Naive B cell (primary cell): ENCODE data around the gene MEPE. TPM values are rescaled to one million over a fixed set of nuclear protein-coding genes. Genes with fewer than 3 reads are reported as not detected.

Experiments
- ATAC-seq, 2 donors: fragments of 150-1000 bp; cut with Tn5 transposase; 2 replicates each; pipeline ENCODE4 v1.10.0; 2021; ENCODE audit warnings: low read depth in 2 of 2, mild to moderate bottlenecking in 2 of 2, moderate library complexity in 2 of 2
- DNase-seq: peaks from one replicate; pipeline ENCODE4 v3.0.0; 2022
- H3K27ac Mint-ChIP-seq, 6 donors: one replicate each; pipeline ENCODE4 v1.8.0; 2020 to 2022; ENCODE audit warnings: mild to moderate bottlenecking in 6 of 6, mixed read lengths in 6 of 6, moderate library complexity in 5 of 6, inconsistent platforms in 2 of 6
- H3K27me3 Mint-ChIP-seq, 3 donors: one replicate each; pipeline ENCODE4 v1.8.0; 2021 to 2022; ENCODE audit warnings: mixed read lengths in 3 of 3, mild to moderate bottlenecking in 1 of 3
- H3K36me3 Mint-ChIP-seq, 2 donors: one replicate each; pipeline ENCODE4 v1.8.0; 2020 to 2022; ENCODE audit warnings: mixed read lengths in 2 of 2, inconsistent platforms in 1 of 2, mild to moderate bottlenecking in 1 of 2
- H3K4me1 Mint-ChIP-seq, 3 donors: one replicate each; pipeline ENCODE4 v1.8.0; 2020 to 2022; ENCODE audit warnings: mixed read lengths in 3 of 3, inconsistent platforms in 1 of 3, mild to moderate bottlenecking in 1 of 3, moderate library complexity in 1 of 3
- H3K4me3 Mint-ChIP-seq, 8 donors: one replicate each; pipeline ENCODE4 v1.8.0; 2020 to 2022; ENCODE audit warnings: mild to moderate bottlenecking in 8 of 8, mixed read lengths in 8 of 8, moderate library complexity in 8 of 8, inconsistent platforms in 2 of 8
- H3K9me3 Mint-ChIP-seq, 7 donors: one replicate each; pipeline ENCODE4 v1.8.0; 2020 to 2022; ENCODE audit warnings: mixed read lengths in 7 of 7, mild to moderate bottlenecking in 5 of 7, inconsistent platforms in 2 of 7, moderate library complexity in 1 of 7
- polyA plus RNA-seq, 6 donors: library from polyadenylated mRNA; unstranded; fragments of 300-500 nt; fragmentation: Illumina TruSeq; gene quantifications; one replicate each; pipeline ENCODE4 v1.2.3, GENCODE V29; 2021; ENCODE audit warnings: low read depth in 6 of 6

Gene MEPE
- polyA plus RNA-seq, 6 donors from 2014 or later: not detected

- no peak for DNase-seq
- Mint-ChIP-seq H3K27me3 (peaks cover 4 to 26% (median 12%) of the 10 kb centered on the region in 3 donors), H3K27ac (no peak overlapping the region), H3K4me3 (no peak overlapping the region), H3K9me3 (peaks cover 0 to 5% (median 1%) of the 10 kb centered on the region in 7 donors), H3K36me3 (no peaks in the 10 kb centered on the region), H3K4me1 (no peaks in the 10 kb centered on the region)
- no peak for ATAC-seq
Measured at GRCh38 chr4:87823200-87823599, 9.6 kb upstream of the MEPE start.

DNA sequence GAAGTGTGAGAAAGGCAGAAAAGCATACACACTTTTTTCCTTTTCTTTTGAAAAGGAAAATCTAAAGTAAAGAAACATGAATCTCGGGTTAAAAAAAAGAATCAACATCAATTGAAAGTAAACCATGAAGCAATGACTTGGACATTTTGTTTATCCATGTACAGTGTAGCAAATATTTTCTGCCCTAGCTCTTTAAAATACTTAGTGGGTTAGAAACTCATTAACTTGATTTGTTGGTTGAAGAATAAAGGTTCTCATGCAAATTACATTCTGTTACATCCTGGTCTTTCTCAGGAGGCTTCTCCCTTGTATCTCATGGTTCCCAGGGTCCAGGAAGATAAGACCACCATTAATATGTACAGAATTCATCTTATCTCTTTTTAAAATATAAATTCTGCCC is 9.0 kb upstream of the MEPE start:
- Mint-ChIP-seq H3K27ac (no peak overlapping the region), H3K36me3 (no peaks in the 10 kb centered on the region), H3K4me3 (no peak overlapping the region), H3K4me1 (no peaks in the 10 kb centered on the region), H3K9me3 (peaks cover 0 to 5% (median 1%) of the 10 kb centered on the region in 7 donors), H3K27me3 (peaks cover 4 to 26% (median 12%) of the 10 kb centered on the region in 3 donors)
- no peak for DNase-seq
- ATAC-seq: no peak

GRCh38 chr4:87824352-87824751 is 8.4 kb upstream of the MEPE start:
- Mint-ChIP-seq H3K27ac (no peak overlapping the region), H3K36me3 (no peaks in the 10 kb centered on the region), H3K27me3 (peaks cover 4 to 26% (median 8%) of the 10 kb centered on the region in 3 donors), H3K9me3 (peaks cover 0 to 5% (median 1%) of the 10 kb centered on the region in 7 donors), H3K4me3 (no peak overlapping the region), H3K4me1 (no peaks in the 10 kb centered on the region)
- no peak for DNase-seq
- ATAC-seq: no peak

GRCh38 chr4:87834401-87834800 is 1.6 kb downstream of the MEPE start:
- no peaks in the 10 kb centered on the region for H3K27me3 Mint-ChIP-seq
- ATAC-seq: no peak
- no peak overlapping the region for H3K4me3 Mint-ChIP-seq
- H3K4me1 Mint-ChIP-seq: no peaks in the 10 kb centered on the region
- peaks cover 0 to 3% (median 0%) of the 10 kb centered on the region in 7 donors for H3K9me3 Mint-ChIP-seq
- H3K36me3 Mint-ChIP-seq: no peaks in the 10 kb centered on the region
- H3K27ac Mint-ChIP-seq: no peak overlapping the region
- DNase-seq: no peak

GRCh38 chr4:87835197-87835596 is 2.4 kb downstream of the MEPE start:
- H3K27me3 Mint-ChIP-seq: no peaks in the 10 kb centered on the region

GRCh38 chr4:87835743-87836142 is 3.0 kb downstream of the MEPE start:
- ATAC-seq: no peak

More at GRCh38 chr4:87835197-87835596, 2.4 kb downstream of the MEPE start:
- no peaks in the 10 kb centered on the region for H3K4me1 Mint-ChIP-seq
- ATAC-seq (no peak), DNase-seq (no peak)
- H3K4me3 Mint-ChIP-seq: no peak overlapping the region
- H3K36me3 Mint-ChIP-seq: no peaks in the 10 kb centered on the region
- no peak overlapping the region for H3K27ac Mint-ChIP-seq
- peaks cover 0 to 2% (median 0%) of the 10 kb centered on the region in 7 donors for H3K9me3 Mint-ChIP-seq

DNA sequence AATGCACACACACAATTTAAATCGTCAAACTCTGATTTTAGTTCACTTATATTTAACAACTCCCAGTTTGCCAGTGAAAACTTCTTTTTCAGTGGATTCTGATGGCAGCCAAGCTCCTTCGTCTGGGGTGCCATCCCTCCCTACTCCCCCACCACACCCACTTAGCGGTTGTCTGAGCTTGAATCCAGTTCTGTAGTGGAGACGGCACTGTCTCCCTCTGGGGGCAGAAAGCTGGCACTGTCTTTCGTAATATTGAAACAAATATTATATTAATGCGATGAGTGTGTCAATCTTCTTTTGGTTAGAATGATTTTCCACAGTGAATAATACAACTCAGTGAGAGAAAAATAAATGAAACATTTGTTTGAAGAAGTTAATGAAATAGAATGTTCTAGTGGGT is 5.4 kb downstream of the MEPE start:
- no peaks in the 10 kb centered on the region for H3K4me1 Mint-ChIP-seq
- no peak overlapping the region for H3K4me3 Mint-ChIP-seq
- no peak overlapping the region for H3K27ac Mint-ChIP-seq
- ATAC-seq (no peak), DNase-seq (no peak)
- H3K27me3 Mint-ChIP-seq: peaks cover 0 to 5% (median 0%) of the 10 kb centered on the region in 3 donors
- H3K36me3 Mint-ChIP-seq: no peaks in the 10 kb centered on the region
- H3K9me3 Mint-ChIP-seq: no peaks in the 10 kb centered on the region

More at GRCh38 chr4:87835743-87836142, 3.0 kb downstream of the MEPE start:
- DNase-seq: no peak
- H3K27ac Mint-ChIP-seq: no peak overlapping the region
- no peaks in the 10 kb centered on the region for H3K27me3 Mint-ChIP-seq
- no peak overlapping the region for H3K4me3 Mint-ChIP-seq
- H3K4me1 Mint-ChIP-seq: no peaks in the 10 kb centered on the region
- no peaks in the 10 kb centered on the region for H3K36me3 Mint-ChIP-seq
- no peaks in the 10 kb centered on the region for H3K9me3 Mint-ChIP-seq

- DNase-seq: no peak
- no peaks in the 10 kb centered on the region for H3K4me1 Mint-ChIP-seq
- H3K9me3 Mint-ChIP-seq: no peaks in the 10 kb centered on the region
- peaks cover 0 to 13% (median 4%) of the 10 kb centered on the region in 3 donors for H3K27me3 Mint-ChIP-seq
- ATAC-seq: no peak
- no peaks in the 10 kb centered on the region for H3K36me3 Mint-ChIP-seq
- no peak overlapping the region for H3K4me3 Mint-ChIP-seq
- no peak overlapping the region for H3K27ac Mint-ChIP-seq
Measured at GRCh38 chr4:87838890-87839591, 6.3 kb downstream of the MEPE start.

GRCh38 chr4:87839592-87839946 is 6.8 kb downstream of the MEPE start:
- no peak for ATAC-seq
- Mint-ChIP-seq H3K9me3 (no peaks in the 10 kb centered on the region), H3K4me3 (no peak overlapping the region), H3K4me1 (no peaks in the 10 kb centered on the region), H3K36me3 (no peaks in the 10 kb centered on the region), H3K27me3 (peaks cover under 1 to 16% (median 6%) of the 10 kb centered on the region in 3 donors), H3K27ac (no peak overlapping the region)
- DNase-seq: no peak

- ATAC-seq: no peak
- no peak overlapping the region for H3K27ac Mint-ChIP-seq
- H3K27me3 Mint-ChIP-seq: peaks cover 6 to 17% (median 6%) of the 10 kb centered on the region in 3 donors
- no peaks in the 10 kb centered on the region for H3K4me1 Mint-ChIP-seq
- no peaks in the 10 kb centered on the region for H3K36me3 Mint-ChIP-seq
- no peak overlapping the region for H3K4me3 Mint-ChIP-seq
- DNase-seq: no peak
- no peaks in the 10 kb centered on the region for H3K9me3 Mint-ChIP-seq
Measured at GRCh38 chr4:87840149-87840548, 7.4 kb downstream of the MEPE start.

DNA sequence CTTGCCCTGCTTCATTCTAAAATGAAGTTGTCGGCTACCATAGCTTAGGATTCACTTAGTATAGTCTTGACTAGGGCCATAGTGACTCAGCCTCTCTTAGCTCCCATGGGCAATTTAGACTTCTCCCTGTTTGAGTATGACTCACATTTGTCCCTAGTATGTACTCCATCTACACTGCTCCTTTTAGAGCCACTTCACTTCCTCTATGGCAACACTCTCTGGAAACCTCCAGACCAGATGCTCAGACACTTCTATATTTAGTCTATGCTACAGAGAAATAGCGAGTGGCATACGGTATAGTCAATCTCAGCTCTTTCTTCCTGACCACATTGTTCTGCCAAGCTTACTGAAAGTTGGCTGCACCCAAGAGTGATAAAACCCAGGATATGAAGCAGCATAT is 11.2 kb downstream of the MEPE start:
- no peak overlapping the region for H3K4me3 Mint-ChIP-seq
- H3K27ac Mint-ChIP-seq: no peak overlapping the region
- ATAC-seq (no peak), DNase-seq (no peak)
- H3K4me1 Mint-ChIP-seq: peaks cover 0 to 6% (median 3%) of the 10 kb centered on the region in 3 donors
- H3K36me3 Mint-ChIP-seq: no peaks in the 10 kb centered on the region
- peaks cover 6 to 37% (median 12%) of the 10 kb centered on the region in 3 donors for H3K27me3 Mint-ChIP-seq
- no peaks in the 10 kb centered on the region for H3K9me3 Mint-ChIP-seq

GRCh38 chr4:87844452-87844851 is 11.7 kb downstream of the MEPE start:
- no peaks in the 10 kb centered on the region for H3K36me3 Mint-ChIP-seq
- H3K4me3 Mint-ChIP-seq: no peak overlapping the region
- H3K4me1 Mint-ChIP-seq: peaks cover 5 to 10% (median 7%) of the 10 kb centered on the region in 3 donors
- DNase-seq (no peak), ATAC-seq (no peak)
- no peak overlapping the region for H3K27ac Mint-ChIP-seq
- no peaks in the 10 kb centered on the region for H3K9me3 Mint-ChIP-seq
- H3K27me3 Mint-ChIP-seq: peaks cover 6 to 37% (median 12%) of the 10 kb centered on the region in 3 donors

- no peaks in the 10 kb centered on the region for H3K36me3 Mint-ChIP-seq
- ATAC-seq: no peak
- H3K4me3 Mint-ChIP-seq: no peak overlapping the region
- H3K27me3 Mint-ChIP-seq: peaks cover 6 to 37% (median 12%) of the 10 kb centered on the region in 3 donors
- no peak overlapping the region for H3K27ac Mint-ChIP-seq
- H3K9me3 Mint-ChIP-seq: no peaks in the 10 kb centered on the region
- no peak for DNase-seq
- peaks cover 7 to 11% (median 10%) of the 10 kb centered on the region in 3 donors for H3K4me1 Mint-ChIP-seq
Measured at GRCh38 chr4:87846226-87846625, 13.5 kb downstream of the MEPE start.

DNA sequence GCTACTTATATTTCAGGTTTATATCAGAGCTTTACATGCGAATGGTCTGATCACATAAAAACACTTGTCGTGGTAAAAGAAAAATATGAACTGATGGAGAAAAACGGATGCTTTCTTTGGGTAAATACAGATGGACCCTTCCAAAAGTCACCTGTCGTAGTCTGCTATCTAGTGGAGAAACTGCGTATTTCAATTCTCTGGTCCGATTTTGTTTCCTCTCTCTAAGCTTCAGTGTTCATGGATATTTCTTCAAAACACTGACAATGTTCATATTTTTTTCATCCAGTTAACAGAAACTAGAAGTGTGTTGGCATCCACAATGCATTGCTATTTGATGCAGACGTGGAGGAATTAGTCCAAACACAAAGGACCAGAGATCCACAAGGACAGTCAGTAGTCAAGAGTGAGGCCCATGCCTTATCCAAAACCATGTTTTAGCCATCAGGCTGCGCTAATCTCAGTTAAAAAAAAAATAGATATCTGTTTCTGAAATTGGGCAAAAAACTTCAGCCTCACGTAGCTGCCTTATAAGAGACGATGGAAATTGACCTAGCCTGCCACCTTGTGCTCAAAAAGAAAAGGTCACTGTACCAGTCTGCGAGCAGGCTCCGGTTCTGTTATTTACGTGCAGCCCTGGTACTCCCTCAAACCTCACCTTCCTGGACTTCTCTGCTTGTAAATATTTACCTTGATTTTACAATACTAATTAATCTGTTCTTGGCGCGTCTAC is 16.0 kb downstream of the MEPE start:
- Mint-ChIP-seq H3K4me3 (peak overlapping the region in 6 of 8 donors; percentile 10 to 73 (median 50)), H3K4me1 (peaks cover 7 to 11% (median 10%) of the 10 kb centered on the region in 3 donors), H3K36me3 (no peaks in the 10 kb centered on the region), H3K27me3 (peaks cover 4 to 26% (median 12%) of the 10 kb centered on the region in 3 donors), H3K9me3 (no peaks in the 10 kb centered on the region), H3K27ac (no peak overlapping the region)
- DNase-seq: peak; percentile 9
- ATAC-seq: peak; percentile 86 to 93
